HFFc6 (cell line): ENCODE measurements around the gene ADCY9. TPM values are rescaled to one million over a fixed set of nuclear protein-coding genes. Genes with fewer than 3 reads are reported as not detected.

Experiments
- DNase-seq: peaks from one replicate; pipeline ENCODE4 v3.0.0-alpha.2; 2018
- H3K27ac Mint-ChIP-seq: 2 replicates; pipeline ENCODE4 v1.8.0; 2020; ENCODE audit warnings: mild to moderate bottlenecking, mixed read lengths
- H3K27me3 Mint-ChIP-seq: 2 replicates; pipeline ENCODE4 v1.8.0; 2021; ENCODE audit warnings: mild to moderate bottlenecking, moderate library complexity, mixed read lengths; ENCODE audit not compliant: insufficient read depth
- H3K36me3 Mint-ChIP-seq: 2 replicates; pipeline ENCODE4 v1.8.0; 2021; ENCODE audit warnings: low read depth, mixed read lengths
- H3K4me1 Mint-ChIP-seq: 2 replicates; pipeline ENCODE4 v1.8.0; 2020; ENCODE audit warnings: low read depth, mixed read lengths
- H3K4me3 Mint-ChIP-seq: 2 replicates; pipeline ENCODE4 v1.8.0; 2020; ENCODE audit warnings: mild to moderate bottlenecking, moderate library complexity, mixed read lengths
- H3K9me3 Mint-ChIP-seq: 2 replicates; pipeline ENCODE4 v1.8.0; 2020; ENCODE audit warnings: mild to moderate bottlenecking, mixed read lengths
- total RNA-seq, 6 experiments: library from RNA; stranded (reverse); fragmentation: NEBNext Ultra II Directional; extraction: Animal tissue kit (Norgen Biotek cat#: 25700); gene quantifications; 2 replicates in 1 of 6; 3 replicates in 5 of 6; pipeline ENCODE4 v1.2.3, GENCODE V29; 2021
- TF ChIP-seq, protein P1 (sequence below): fragments of 200-600 bp; sonication (generic); IDR thresholded peaks from 2 replicates; pipeline ENCODE4 v1.5.0; 2021; ENCODE audit warnings: antibody characterized with exemption, mild to moderate bottlenecking

ADCY9 gene
- total RNA-seq, 6 experiments from 2014 or later, result 20.8 to 24.8 (median 22.6) TPM

GRCh38 chr16:3977376-3977775, 138.9 kb downstream of the ADCY9 start:
- Mint-ChIP-seq H3K4me1 (peaks cover 23% of the 10 kb centered on the region), H3K27me3 (peaks cover 2% of the 10 kb centered on the region; the same call in 1 of the 2 replicates), H3K9me3 (no peaks in the 10 kb centered on the region), H3K27ac (no peak overlapping the region), H3K4me3 (no peak overlapping the region), H3K36me3 (peaks cover 7% of the 10 kb centered on the region)
- TF ChIP-seq, protein P1, sequence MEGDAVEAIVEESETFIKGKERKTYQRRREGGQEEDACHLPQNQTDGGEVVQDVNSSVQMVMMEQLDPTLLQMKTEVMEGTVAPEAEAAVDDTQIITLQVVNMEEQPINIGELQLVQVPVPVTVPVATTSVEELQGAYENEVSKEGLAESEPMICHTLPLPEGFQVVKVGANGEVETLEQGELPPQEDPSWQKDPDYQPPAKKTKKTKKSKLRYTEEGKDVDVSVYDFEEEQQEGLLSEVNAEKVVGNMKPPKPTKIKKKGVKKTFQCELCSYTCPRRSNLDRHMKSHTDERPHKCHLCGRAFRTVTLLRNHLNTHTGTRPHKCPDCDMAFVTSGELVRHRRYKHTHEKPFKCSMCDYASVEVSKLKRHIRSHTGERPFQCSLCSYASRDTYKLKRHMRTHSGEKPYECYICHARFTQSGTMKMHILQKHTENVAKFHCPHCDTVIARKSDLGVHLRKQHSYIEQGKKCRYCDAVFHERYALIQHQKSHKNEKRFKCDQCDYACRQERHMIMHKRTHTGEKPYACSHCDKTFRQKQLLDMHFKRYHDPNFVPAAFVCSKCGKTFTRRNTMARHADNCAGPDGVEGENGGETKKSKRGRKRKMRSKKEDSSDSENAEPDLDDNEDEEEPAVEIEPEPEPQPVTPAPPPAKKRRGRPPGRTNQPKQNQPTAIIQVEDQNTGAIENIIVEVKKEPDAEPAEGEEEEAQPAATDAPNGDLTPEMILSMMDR, result no peak
- DNase-seq, result no peak

- peaks cover 3% of the 10 kb centered on the region; the same call in 1 of the 2 replicates for H3K27me3 Mint-ChIP-seq
- H3K9me3 Mint-ChIP-seq, result no peaks in the 10 kb centered on the region
- DNase-seq, result no peak
- H3K4me3 Mint-ChIP-seq, result no peak overlapping the region
- no peak overlapping the region for H3K27ac Mint-ChIP-seq
- peaks cover 7% of the 10 kb centered on the region for H3K36me3 Mint-ChIP-seq
- peaks cover 24% of the 10 kb centered on the region for H3K4me1 Mint-ChIP-seq
- TF ChIP-seq, protein P1, result no peak
Observed at GRCh38 chr16:3974751-3975150, 141.5 kb downstream of the ADCY9 start.

- peak overlapping the region; percentile 81 for H3K4me3 Mint-ChIP-seq
- TF ChIP-seq, protein P1, result no peak
- peaks cover 24% of the 10 kb centered on the region for H3K4me1 Mint-ChIP-seq
- H3K9me3 Mint-ChIP-seq, result peaks cover under 1% of the 10 kb centered on the region; the same call in 1 of the 2 replicates
- H3K27me3 Mint-ChIP-seq, result peaks cover 3% of the 10 kb centered on the region; the same call in 1 of the 2 replicates
- peak overlapping the region; percentile 95 for H3K27ac Mint-ChIP-seq
- H3K36me3 Mint-ChIP-seq, result peaks cover 2% of the 10 kb centered on the region
- DNase-seq, result no peak
Observed at GRCh38 chr16:3971706-3972105, 144.5 kb downstream of the ADCY9 start.

GRCh38 chr16:3971261-3971660, 145.0 kb downstream of the ADCY9 start:
- Mint-ChIP-seq H3K9me3 (peaks cover 5% of the 10 kb centered on the region), H3K27me3 (peaks cover 3% of the 10 kb centered on the region; the same call in 1 of the 2 replicates), H3K27ac (peak overlapping the region; percentile 95), H3K36me3 (peaks cover 6% of the 10 kb centered on the region), H3K4me3 (peak overlapping the region; percentile 81), H3K4me1 (peaks cover 24% of the 10 kb centered on the region)
- TF ChIP-seq, protein P1, result no peak
- peak; percentile 90 for DNase-seq

DNA sequence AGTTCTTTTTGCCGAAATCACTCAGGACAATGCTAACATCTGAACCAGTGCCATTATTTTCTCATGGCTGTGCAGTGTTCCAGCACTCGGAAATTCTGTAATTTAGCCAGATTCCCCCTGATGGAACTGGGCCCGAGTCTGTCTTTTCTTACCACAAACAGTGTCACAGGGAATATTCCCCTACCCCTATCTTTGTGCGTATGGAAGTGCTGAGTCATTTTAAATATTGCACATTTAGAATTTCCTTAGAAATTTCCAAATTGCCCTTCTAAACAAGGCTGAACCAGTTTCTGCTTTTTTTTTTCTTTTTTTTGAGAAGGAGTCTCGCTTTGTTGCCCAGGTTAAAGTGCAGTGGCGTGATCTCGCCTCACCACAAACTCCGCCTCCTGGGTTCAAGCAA, 147.7 kb downstream of the ADCY9 start:
- H3K4me3 Mint-ChIP-seq, result no peak overlapping the region
- H3K9me3 Mint-ChIP-seq, result peaks cover 7% of the 10 kb centered on the region
- TF ChIP-seq, protein P1, result no peak
- H3K27me3 Mint-ChIP-seq, result peaks cover 3% of the 10 kb centered on the region
- no peak for DNase-seq
- peaks cover 25% of the 10 kb centered on the region for H3K4me1 Mint-ChIP-seq
- peaks cover 20% of the 10 kb centered on the region for H3K36me3 Mint-ChIP-seq
- no peak overlapping the region for H3K27ac Mint-ChIP-seq

- TF ChIP-seq, protein P1, result no peak
- H3K27ac Mint-ChIP-seq, result no peak overlapping the region
- H3K9me3 Mint-ChIP-seq, result peaks cover 7% of the 10 kb centered on the region
- peaks cover 3% of the 10 kb centered on the region for H3K27me3 Mint-ChIP-seq
- H3K4me3 Mint-ChIP-seq, result no peak overlapping the region
- H3K36me3 Mint-ChIP-seq, result peaks cover 20% of the 10 kb centered on the region
- DNase-seq, result no peak
- peaks cover 27% of the 10 kb centered on the region for H3K4me1 Mint-ChIP-seq
Observed at GRCh38 chr16:3966681-3967080, 149.6 kb downstream of the ADCY9 start.
